ENCODE data around the gene DLX2.

GRCh38 chr2:172094294-172095145, 8.2 kb downstream of the DLX2 start:
- TF ChIP-seq CTCF (IDR thresholded peaks at IDR 0.05) (no peak), ZC3H11A (IDR thresholded peaks at IDR 0.05) (no peak), MYC (IDR thresholded peaks at IDR 0.05; ENCODE audit: borderline replicate concordance, low read length) (no peak), BHLHE40 (IDR thresholded peaks at IDR 0.05; ENCODE audit: low read depth, low read length) (no peak), BCL3 (IDR thresholded peaks at IDR 0.05) (peak; percentile 72; the same call in 2 of the 3 replicates), ZFP36 (IDR thresholded peaks at IDR 0.05; ENCODE audit: borderline replicate concordance, partially characterized antibody) (no peak), RNF2 (IDR thresholded peaks at IDR 0.05; ENCODE audit: borderline replicate concordance, low read depth) (no peak), RFX5 (IDR thresholded peaks at IDR 0.05) (no peak), ATOH8 (CRISPR knock-in tag; IDR thresholded peaks at IDR 0.05; ENCODE audit: low read depth) (no peak), POLR2A (IDR thresholded peaks at IDR 0.05; ENCODE audit: low read length) (peak; percentile 64; the same call in 1 of the 2 replicates), CHD4 (IDR thresholded peaks at IDR 0.05; ENCODE audit: borderline replicate concordance) (no peak), JUN (IDR thresholded peaks at IDR 0.05) (peak in 1 of 2 experiments; percentile 45; a peak in 1 of 5 replicates), MAFK (IDR thresholded peaks at IDR 0.05; ENCODE audit: partially characterized antibody) (no peak), ELK1 (IDR thresholded peaks at IDR 0.05; ENCODE audit: low read depth, low read length) (no peak)

All from A549 (cell line).